Stomach smooth muscle (tissue), 2 donors: ENCODE data around the gene DPYD.

Source experiments
- H3K27ac ChIP-seq: one replicate; pipeline ENCODE4 v1.7.0; 2013; ENCODE audit warnings: mild to moderate bottlenecking, low read length, inconsistent platforms
- H3K27me3 ChIP-seq, 2 donors: one replicate each; pipeline ENCODE4 v1.7.0; 2013; ENCODE audit warnings: low read length in 2 of 2; ENCODE audit not compliant: insufficient read depth in 2 of 2, control insufficient read depth in 1 of 2
- H3K36me3 ChIP-seq, 2 donors: one replicate each; pipeline ENCODE4 v1.7.0; 2013; ENCODE audit warnings: low read length in 2 of 2; ENCODE audit not compliant: control insufficient read depth in 2 of 2, insufficient read depth in 2 of 2
- H3K4me1 ChIP-seq: one replicate; pipeline ENCODE4 v1.7.0; 2013; ENCODE audit warnings: low read length; ENCODE audit not compliant: control insufficient read depth, insufficient read depth
- H3K4me3 ChIP-seq, 2 donors: one replicate each; pipeline ENCODE4 v1.7.0; 2013; ENCODE audit warnings: low read length in 2 of 2
- H3K9ac ChIP-seq, 2 donors: one replicate each; pipeline ENCODE4 v1.7.0; 2013; ENCODE audit warnings: low read length in 2 of 2, mild to moderate bottlenecking in 1 of 2
- H3K9me3 ChIP-seq, 2 donors: one replicate each; pipeline ENCODE4 v1.7.0; 2013; ENCODE audit warnings: low read length in 2 of 2; ENCODE audit not compliant: control insufficient read depth in 2 of 2
- donor health status: healthy.
- donor health status: Pancreatic carcinoma.

The DPYD gene

GRCh38 chr1:97314685-97315084 lies 606.1 kb downstream of the DPYD start:
- Histone ChIP-seq H3K27me3 (no peaks in the 10 kb centered on the region), H3K36me3 (no peaks in the 10 kb centered on the region), H3K9me3 (no peaks in the 10 kb centered on the region), H3K9ac (no peak overlapping the region), H3K4me3 (no peak overlapping the region), H3K4me1 (no peaks in the 10 kb centered on the region), H3K27ac (no peak overlapping the region)

DNA sequence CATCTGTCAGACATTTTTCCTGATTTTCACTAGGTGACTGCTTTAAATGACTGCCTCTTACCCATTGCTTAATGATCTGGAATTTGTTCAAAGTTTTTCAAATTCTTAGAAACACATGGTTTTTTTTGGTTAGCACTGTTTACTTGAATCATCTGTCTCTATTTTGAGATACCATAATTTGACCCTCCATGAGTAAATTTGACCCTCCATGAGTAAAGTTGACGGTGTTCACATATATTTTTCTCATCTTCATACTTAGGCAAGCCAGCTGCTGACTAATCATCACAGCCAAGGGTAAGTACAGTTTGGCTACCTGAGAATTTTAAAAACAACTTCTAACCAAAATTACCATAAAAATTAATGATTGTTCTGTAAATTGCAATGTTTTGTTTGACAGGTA lies 612.7 kb downstream of the DPYD start:
- Histone ChIP-seq H3K27me3 (no peaks in the 10 kb centered on the region), H3K4me1 (no peaks in the 10 kb centered on the region), H3K36me3 (no peaks in the 10 kb centered on the region), H3K9me3 (no peaks in the 10 kb centered on the region), H3K9ac (no peak overlapping the region), H3K4me3 (no peak overlapping the region), H3K27ac (no peak overlapping the region)

DNA sequence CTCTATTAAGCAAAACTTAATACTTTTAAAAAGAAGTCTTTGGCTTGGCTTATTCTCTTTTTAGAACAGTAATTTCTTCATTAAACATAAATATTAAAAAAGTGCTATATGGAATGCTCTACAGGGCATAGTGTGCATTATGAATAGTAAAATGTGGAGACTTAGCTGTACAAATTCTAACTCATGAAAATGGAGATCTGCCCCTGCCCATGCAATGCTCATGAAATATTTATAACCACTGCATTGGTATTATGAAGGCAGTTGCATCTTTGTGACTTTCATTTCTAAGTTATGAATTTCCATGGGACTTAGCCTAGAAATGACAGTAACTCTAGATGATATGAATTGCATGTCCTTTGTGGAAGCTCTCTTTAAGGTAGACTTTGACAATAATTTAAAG lies 613.3 kb downstream of the DPYD start:
- no peaks in the 10 kb centered on the region for H3K4me1 ChIP-seq
- no peak overlapping the region for H3K4me3 ChIP-seq
- H3K27ac ChIP-seq = no peak overlapping the region
- no peaks in the 10 kb centered on the region for H3K36me3 ChIP-seq
- no peak overlapping the region for H3K9ac ChIP-seq
- H3K27me3 ChIP-seq = no peaks in the 10 kb centered on the region
- H3K9me3 ChIP-seq = no peaks in the 10 kb centered on the region

GRCh38 chr1:97307151-97307550 lies 613.7 kb downstream of the DPYD start:
- Histone ChIP-seq H3K9me3 (no peaks in the 10 kb centered on the region), H3K27ac (no peak overlapping the region), H3K36me3 (no peaks in the 10 kb centered on the region), H3K9ac (no peak overlapping the region), H3K27me3 (no peaks in the 10 kb centered on the region), H3K4me3 (no peak overlapping the region), H3K4me1 (no peaks in the 10 kb centered on the region)

DNA sequence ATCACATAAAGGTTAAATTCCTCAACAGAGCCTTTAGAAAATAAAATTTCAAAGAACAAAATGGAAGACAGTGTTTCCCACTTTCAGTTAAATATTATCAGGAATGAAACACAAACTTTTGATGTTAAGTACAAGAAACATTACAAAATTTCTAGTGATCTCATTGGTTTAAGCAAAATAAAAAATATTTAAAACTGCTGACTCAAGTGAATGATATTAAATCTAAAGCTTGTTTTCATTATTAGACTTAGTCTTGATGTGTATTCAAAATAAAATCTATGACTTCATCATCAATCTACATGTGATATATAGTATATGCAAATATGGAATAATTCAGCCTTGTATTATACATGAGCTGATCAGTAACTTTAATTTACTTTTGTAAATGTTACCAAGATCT lies 614.3 kb downstream of the DPYD start:
- Histone ChIP-seq H3K4me1 (no peaks in the 10 kb centered on the region), H3K9ac (no peak overlapping the region), H3K36me3 (no peaks in the 10 kb centered on the region), H3K9me3 (no peaks in the 10 kb centered on the region), H3K27me3 (no peaks in the 10 kb centered on the region), H3K27ac (no peak overlapping the region), H3K4me3 (no peak overlapping the region)

- Histone ChIP-seq H3K4me1 (no peaks in the 10 kb centered on the region), H3K4me3 (no peak overlapping the region), H3K9ac (no peak overlapping the region), H3K27ac (no peak overlapping the region), H3K36me3 (no peaks in the 10 kb centered on the region), H3K27me3 (no peaks in the 10 kb centered on the region), H3K9me3 (no peaks in the 10 kb centered on the region)
These were observed 616.5 kb downstream of the DPYD start for GRCh38 chr1:97304366-97304765.

GRCh38 chr1:97298966-97299365 lies 621.9 kb downstream of the DPYD start:
- no peaks in the 10 kb centered on the region for H3K27me3 ChIP-seq
- no peaks in the 10 kb centered on the region for H3K36me3 ChIP-seq
- no peaks in the 10 kb centered on the region for H3K9me3 ChIP-seq
- H3K4me3 ChIP-seq = no peak overlapping the region
- H3K27ac ChIP-seq = no peak overlapping the region
- H3K9ac ChIP-seq = no peak overlapping the region
- H3K4me1 ChIP-seq = no peaks in the 10 kb centered on the region

DNA sequence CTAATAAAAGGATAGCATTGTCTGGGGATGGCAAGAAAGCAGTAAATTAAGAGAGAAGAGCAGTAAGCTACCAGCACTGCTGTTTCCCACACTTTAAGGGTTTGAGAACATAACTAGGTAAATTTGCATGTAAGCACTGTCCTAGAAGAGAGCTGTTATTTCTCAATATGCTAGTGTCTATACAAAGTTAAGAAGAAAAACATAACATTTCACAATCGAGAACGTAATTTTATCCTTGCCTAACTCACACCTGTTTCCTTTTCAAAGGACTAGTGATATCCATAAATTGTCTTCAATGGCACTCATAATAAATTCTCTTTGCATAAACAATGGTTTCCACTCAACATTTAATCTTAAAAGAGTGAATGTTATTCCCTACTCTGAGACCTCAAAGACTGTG lies 623.2 kb downstream of the DPYD start:
- no peaks in the 10 kb centered on the region for H3K27me3 ChIP-seq

DNA sequence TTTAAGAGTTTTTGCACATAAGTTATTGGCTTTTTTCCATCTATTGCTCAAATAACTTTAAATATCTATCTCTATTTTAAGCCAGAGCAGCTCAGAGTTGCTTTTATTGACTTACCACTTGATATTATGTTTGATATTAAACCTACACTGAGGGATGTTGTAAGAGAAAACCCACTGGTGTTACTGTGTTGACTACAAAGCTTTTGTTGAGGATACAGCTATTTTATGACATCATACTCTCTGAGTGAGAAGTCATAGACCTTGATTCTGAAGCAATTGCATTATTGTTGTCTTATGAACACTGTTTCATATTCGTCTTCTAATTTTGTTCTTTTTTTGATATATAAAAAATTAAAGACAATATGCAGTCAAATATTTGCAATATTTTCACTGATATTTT lies 638.9 kb downstream of the DPYD start:
- Histone ChIP-seq H3K27me3 (no peaks in the 10 kb centered on the region), H3K9ac (no peak overlapping the region), H3K9me3 (peaks cover 0 to 2% of the 10 kb centered on the region in 2 donors), H3K4me1 (no peaks in the 10 kb centered on the region), H3K36me3 (no peaks in the 10 kb centered on the region), H3K4me3 (no peak overlapping the region), H3K27ac (no peak overlapping the region)

More for the DNA sequence above, 623.2 kb downstream of the DPYD start:
- Histone ChIP-seq H3K4me3 (no peak overlapping the region), H3K27ac (no peak overlapping the region), H3K4me1 (no peaks in the 10 kb centered on the region), H3K9ac (no peak overlapping the region), H3K36me3 (no peaks in the 10 kb centered on the region), H3K9me3 (no peaks in the 10 kb centered on the region)

GRCh38 chr1:97277891-97278654 lies 642.8 kb downstream of the DPYD start:
- H3K36me3 ChIP-seq = no peaks in the 10 kb centered on the region
- no peaks in the 10 kb centered on the region for H3K4me1 ChIP-seq
- no peak overlapping the region for H3K9ac ChIP-seq
- no peak overlapping the region for H3K27ac ChIP-seq
- no peaks in the 10 kb centered on the region for H3K9me3 ChIP-seq
- H3K27me3 ChIP-seq = no peaks in the 10 kb centered on the region
- H3K4me3 ChIP-seq = no peak overlapping the region

- Histone ChIP-seq H3K9me3 (peaks cover 0 to 3% of the 10 kb centered on the region in 2 donors), H3K4me3 (no peak overlapping the region), H3K36me3 (no peaks in the 10 kb centered on the region), H3K9ac (no peak overlapping the region), H3K27me3 (no peaks in the 10 kb centered on the region), H3K4me1 (no peaks in the 10 kb centered on the region), H3K27ac (no peak overlapping the region)
These were observed 648.7 kb downstream of the DPYD start for GRCh38 chr1:97271916-97272788.
